Spleen (tissue), 11 donors: ENCODE results near the gene CDA. TPM values are rescaled to one million over a fixed set of nuclear protein-coding genes. Genes with fewer than 3 reads are reported as not detected.
A peak's percentile ranks its signal among the peaks of the same experiment; 100 is the strongest.

ENCODE experiments used
- DNase-seq: peaks from one replicate; pipeline ENCODE4 v3.0.0-alpha.2; 2020
- H3K27ac ChIP-seq, 8 donors: fragments of 200-600 bp; sonication (generic) in 7 of 8; 1 replicate in 4 of 8; 2 replicates in 4 of 8; pipeline versions ENCODE4 v1.5.0 to v1.8.0; 2016 to 2021; ENCODE audit warnings: inconsistent platforms in 4 of 8, mild to moderate bottlenecking in 4 of 8, moderate library complexity in 1 of 8
- H3K27me3 ChIP-seq, 7 donors: fragments of 200-600 bp; sonication (generic) in 6 of 7; replicated peaks in 1 of 7; 1 replicate in 4 of 7; 2 replicates in 3 of 7; pipeline versions ENCODE4 v1.5.0 to v1.8.0; 2016 to 2021; ENCODE audit warnings: inconsistent platforms in 3 of 7, mild to moderate bottlenecking in 1 of 7
- H3K36me3 ChIP-seq, 6 donors: fragments of 200-600 bp; sonication (generic) in 5 of 6; 1 replicate in 4 of 6; 2 replicates in 2 of 6; pipeline versions ENCODE4 v1.5.0 to v1.8.0; 2016 to 2021; ENCODE audit warnings: inconsistent platforms in 2 of 6
- H3K4me1 ChIP-seq, 6 donors: fragments of 200-600 bp; sonication (generic) in 5 of 6; 1 replicate in 3 of 6; 2 replicates in 3 of 6; pipeline versions ENCODE4 v1.5.0 to v1.8.0; 2016 to 2021; ENCODE audit warnings: inconsistent platforms in 3 of 6
- H3K4me3 ChIP-seq, 8 donors: fragments of 200-600 bp; sonication (generic) in 7 of 8; 1 replicate in 4 of 8; 2 replicates in 4 of 8; pipeline versions ENCODE4 v1.5.0 to v1.8.0; 2016 to 2021; ENCODE audit warnings: inconsistent platforms in 4 of 8, mild to moderate bottlenecking in 4 of 8, moderate library complexity in 2 of 8
- H3K9me3 ChIP-seq, 8 donors: fragments of 200-600 bp; sonication (generic) in 7 of 8; 1 replicate in 4 of 8; 2 replicates in 4 of 8; pipeline versions ENCODE4 v1.5.0 to v1.8.0; 2016 to 2021; ENCODE audit warnings: inconsistent platforms in 4 of 8
- CTCF ChIP-seq, 11 experiments: fragments of 200-600 bp in 7 of 11; fragments of 450-650 bp in 4 of 11; sonication (generic) in 4 of 11; IDR thresholded peaks in 8 of 11; conservative IDR thresholded peaks in 3 of 11; 1 replicate in 7 of 11; 2 replicates in 4 of 11; pipeline versions ENCODE4 v1.4.0 to v1.8.0; 2016 to 2021; ENCODE audit warnings: antibody characterized with exemption in 11 of 11, inconsistent platforms in 4 of 11, mild to moderate bottlenecking in 1 of 11
- POLR2A ChIP-seq, 3 donors: fragments of 450-650 bp; IDR thresholded peaks; one replicate each; pipeline ENCODE4 v1.5.1; 2017; ENCODE audit warnings: antibody characterized with exemption in 3 of 3, mild to moderate bottlenecking in 1 of 3
- POLR2AphosphoS5 ChIP-seq, 3 donors: sonication (generic); formaldehyde crosslinking; IDR thresholded peaks; one replicate each; pipeline ENCODE4 v1.5.1; 2017; ENCODE audit warnings: antibody characterized with exemption in 3 of 3
- WGBS, 5 donors: extraction: QIAGEN DNeasy Blood & Tissue Kit in 3 of 5; methylation state at CpG; one replicate each; pipeline versions ENCODE4 v1.1.5 to v1.1.7; 2013 to 2018; 5-methylcytosine and 5-hydroxymethylcytosine counted together
- intact Hi-C: fragments of 100-400 bp; cut with DNase I; formaldehyde crosslinking; loops from one replicate; pipeline ENCODE4 v1.15.0; 2023; ENCODE audit warnings: low total_unique reads
- polyA plus RNA-seq, 3 donors: library from polyadenylated mRNA; stranded (reverse); fragments of 200-250 nt; gene quantifications; one replicate each; pipeline ENCODE4 v1.2.1, GENCODE V29; 2013
- total RNA-seq, 7 donors: library from RNA; depleted of rRNA in 3 of 7; stranded (reverse); fragments of >200 nt in 3 of 7; fragmentation: NEBNext Ultra II Directional in 4 of 7; extraction: Animal tissue kit (Norgen Biotek cat#: 25700) in 4 of 7; gene quantifications; one replicate each; pipeline versions ENCODE4 v1.1.0 to v1.2.1, GENCODE V29; 2016 to 2021
- donor health status: healthy with polysubstance abuse.
- donor health status: DM: no; HTN: no; CAD: no; lungs with moderate emphysema.
- donor health status: DM: no; HTN: no; CAD: no.
- donor health status: Bipolar disorder and iron deficiency.
- donor health status: healthy.
- donor health status: DM: no; HTN: no; CAD: no.
- donor health status: DM: yes; HTN: yes; CAD: no.

CDA gene
- total and polyA plus RNA-seq, 10 donors, result 4.2 to 47.2 (median 15.6) TPM

- peak overlapping the region in 7 of 8 donors; percentile 30 to 89 (median 84) for H3K27ac ChIP-seq
- peaks cover 0 to 21% (median 0%) of the 10 kb centered on the region in 6 donors for H3K36me3 ChIP-seq
- 18 to 30% (median 26%) methylated on average over 3 of the region's 3 CpGs for WGBS, 5 donors
- H3K4me3 ChIP-seq, result peak overlapping the region in 1 of 8 donors; percentile 43
- TF ChIP-seq CTCF (IDR thresholded peaks at IDR 0.05 in 8 of 11, conservative IDR thresholded peaks at IDR 0.05 in 3 of 11), result no peak
- TF ChIP-seq POLR2AphosphoS5 (IDR thresholded peaks at IDR 0.05), result no peak
- TF ChIP-seq POLR2A (IDR thresholded peaks at IDR 0.05), result no peak
- peaks cover 0 to 54% (median 4%) of the 10 kb centered on the region in 6 donors for H3K4me1 ChIP-seq
- H3K27me3 ChIP-seq, result peaks cover 0 to 14% (median 0%) of the 10 kb centered on the region in 7 donors
- H3K9me3 ChIP-seq, result no peaks in the 10 kb centered on the region
- intact Hi-C loops, result no loop called here
- DNase-seq, result no peak
Observed at GRCh38 chr1:20597650-20598049, 8.8 kb downstream of the CDA start.

GRCh38 chr1:20600156-20600555, 11.3 kb downstream of the CDA start:
- H3K9me3 ChIP-seq, result no peaks in the 10 kb centered on the region
- H3K27me3 ChIP-seq, result peaks cover 0 to 9% (median 0%) of the 10 kb centered on the region in 7 donors
- H3K4me1 ChIP-seq, result peaks cover 0 to 51% (median 4%) of the 10 kb centered on the region in 6 donors
- H3K4me3 ChIP-seq, result no peak overlapping the region
- H3K36me3 ChIP-seq, result no peaks in the 10 kb centered on the region
- intact Hi-C loops, result no loop called here
- no peak for TF ChIP-seq CTCF (IDR thresholded peaks at IDR 0.05 in 8 of 11, conservative IDR thresholded peaks at IDR 0.05 in 3 of 11)
- no peak for TF ChIP-seq POLR2A (IDR thresholded peaks at IDR 0.05)
- no peak for TF ChIP-seq POLR2AphosphoS5 (IDR thresholded peaks at IDR 0.05)
- DNase-seq, result no peak
- WGBS, 5 donors, result 78 to 89% (median 84%) methylated on average over 5 of the region's 5 CpGs
- H3K27ac ChIP-seq, result peak overlapping the region in 2 of 8 donors; percentile 19 to 82

GRCh38 chr1:20601129-20601825, 12.4 kb downstream of the CDA start:
- no peak overlapping the region for H3K4me3 ChIP-seq
- H3K36me3 ChIP-seq, result no peaks in the 10 kb centered on the region
- 55 to 77% (median 69%) methylated on average over 5 of the region's 5 CpGs for WGBS, 5 donors
- H3K4me1 ChIP-seq, result peaks cover 0 to 41% (median 4%) of the 10 kb centered on the region in 6 donors
- TF ChIP-seq CTCF (IDR thresholded peaks at IDR 0.05 in 8 of 11, conservative IDR thresholded peaks at IDR 0.05 in 3 of 11) (no peak), POLR2A (IDR thresholded peaks at IDR 0.05) (no peak), POLR2AphosphoS5 (IDR thresholded peaks at IDR 0.05) (no peak)
- peak overlapping the region in 2 of 8 donors; percentile 14 to 82 for H3K27ac ChIP-seq
- no peak for DNase-seq
- H3K27me3 ChIP-seq, result peaks cover 0 to 9% (median 0%) of the 10 kb centered on the region in 7 donors
- intact Hi-C loops, result no loop called here
- no peaks in the 10 kb centered on the region for H3K9me3 ChIP-seq

- Histone ChIP-seq H3K27me3 (peaks cover 0 to 9% (median 0%) of the 10 kb centered on the region in 7 donors), H3K9me3 (no peaks in the 10 kb centered on the region), H3K27ac (peak overlapping the region in 6 of 8 donors; percentile 44 to 82 (median 68)), H3K4me3 (peak overlapping the region in 1 of 8 donors; percentile 7), H3K36me3 (no peaks in the 10 kb centered on the region), H3K4me1 (peaks cover 0 to 33% (median 0%) of the 10 kb centered on the region in 6 donors)
- intact Hi-C loops, result no loop called here
- TF ChIP-seq POLR2AphosphoS5 (IDR thresholded peaks at IDR 0.05), result no peak
- no peak for TF ChIP-seq POLR2A (IDR thresholded peaks at IDR 0.05)
- no peak for TF ChIP-seq CTCF (IDR thresholded peaks at IDR 0.05 in 8 of 11, conservative IDR thresholded peaks at IDR 0.05 in 3 of 11)
- 55 to 93% (median 76%) methylated on average over 4 of the region's 4 CpGs for WGBS, 5 donors
- DNase-seq, result no peak
Observed at GRCh38 chr1:20602851-20603450, 14.1 kb downstream of the CDA start.
